Sciatic nerve (tissue), 2 donors: ENCODE results near the gene PIK3R2. TPM values are rescaled to one million over a fixed set of nuclear protein-coding genes. Genes with fewer than 3 reads are reported as not detected.

Source experiments
- ATAC-seq: fragments of 200-7000 bp; cut with Tn5 transposase; one replicate; pipeline ENCODE4 v1.9.1; 2020; ENCODE audit warnings: mild to moderate bottlenecking, moderate library complexity
- DNase-seq: peaks from one replicate; pipeline ENCODE4 v3.0.0-alpha.2; 2020; ENCODE audit warnings: low spot score
- intact Hi-C: fragments of 100-400 bp; cut with DNase I; formaldehyde crosslinking; loops from one replicate; pipeline ENCODE4 v1.14.2; 2022
- total RNA-seq: library from RNA; stranded (reverse); fragmentation: NEBNext Ultra II Directional; extraction: Animal tissue kit (Norgen Biotek cat#: 25700); gene quantifications from one replicate; pipeline ENCODE4 v1.2.1, GENCODE V29; 2021
- donor health status: DM: no; HTN: no; CAD: no.
- donor health status: DM: no; HTN: no; CAD: no.

PIK3R2 gene
- total RNA-seq, 1 donor from 2014 or later, result 19.5 TPM

DNA sequence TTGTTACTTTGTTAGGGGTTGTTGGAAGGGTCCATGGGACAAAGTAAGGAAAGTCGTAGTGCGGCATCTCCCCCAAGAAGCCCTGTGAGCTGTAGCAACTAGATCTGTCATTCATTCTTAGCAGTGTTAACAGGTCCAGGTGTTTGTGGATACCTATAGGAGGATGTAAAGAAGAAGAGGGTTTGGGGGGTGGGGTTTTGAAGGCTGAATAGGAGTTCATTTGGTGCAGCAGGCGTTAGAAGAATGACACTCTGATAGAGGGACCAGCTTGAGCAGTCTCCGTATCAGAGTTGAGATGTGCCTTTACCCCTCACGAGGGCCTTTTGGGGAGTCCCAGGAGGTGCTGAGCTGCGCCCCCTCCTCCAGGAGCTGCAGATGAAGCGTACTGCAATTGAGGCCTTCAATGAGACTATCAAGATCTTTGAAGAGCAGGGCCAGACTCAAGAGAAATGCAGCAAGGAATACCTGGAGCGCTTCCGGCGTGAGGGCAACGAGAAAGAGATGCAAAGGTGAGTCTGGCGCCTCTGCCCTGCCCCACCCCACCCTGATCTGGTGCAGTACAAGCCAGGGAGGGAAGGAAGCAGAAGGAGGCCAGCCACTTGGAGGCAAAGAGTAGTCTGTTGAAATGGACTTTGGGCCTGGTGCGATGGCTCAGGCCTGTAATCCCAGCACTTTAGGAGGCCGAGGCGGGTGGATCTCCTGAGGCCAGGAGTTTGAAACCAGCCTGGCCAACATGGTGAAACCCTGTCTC is 13.0 kb downstream of the PIK3R2 start:
- intact Hi-C loops, result loop anchor here (10.0 kb wide), 1 partner anchor 51 kb away; no protein-coding TSS in a partner anchor
- ATAC-seq (no peak), DNase-seq (no peak)

DNA sequence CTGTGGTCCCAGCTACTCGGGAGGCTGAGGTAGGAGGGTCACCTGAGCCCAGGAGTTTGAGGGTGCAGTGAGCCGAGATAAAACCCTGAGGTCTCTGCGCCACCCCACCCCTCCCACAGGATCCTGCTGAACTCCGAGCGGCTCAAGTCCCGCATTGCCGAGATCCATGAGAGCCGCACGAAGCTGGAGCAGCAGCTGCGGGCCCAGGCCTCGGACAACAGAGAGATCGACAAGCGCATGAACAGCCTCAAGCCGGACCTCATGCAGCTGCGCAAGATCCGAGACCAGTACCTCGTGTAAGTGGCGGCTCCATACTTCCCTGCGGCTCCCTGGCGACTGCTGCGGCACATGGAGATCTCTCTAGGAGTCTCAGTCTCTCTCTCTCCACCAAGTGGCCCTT is 14.0 kb downstream of the PIK3R2 start:
- intact Hi-C loops, result loop anchor here (10.0 kb wide), 1 partner anchor 52 kb away; no protein-coding TSS in a partner anchor
- ATAC-seq, result no peak
- DNase-seq, result no peak

DNA sequence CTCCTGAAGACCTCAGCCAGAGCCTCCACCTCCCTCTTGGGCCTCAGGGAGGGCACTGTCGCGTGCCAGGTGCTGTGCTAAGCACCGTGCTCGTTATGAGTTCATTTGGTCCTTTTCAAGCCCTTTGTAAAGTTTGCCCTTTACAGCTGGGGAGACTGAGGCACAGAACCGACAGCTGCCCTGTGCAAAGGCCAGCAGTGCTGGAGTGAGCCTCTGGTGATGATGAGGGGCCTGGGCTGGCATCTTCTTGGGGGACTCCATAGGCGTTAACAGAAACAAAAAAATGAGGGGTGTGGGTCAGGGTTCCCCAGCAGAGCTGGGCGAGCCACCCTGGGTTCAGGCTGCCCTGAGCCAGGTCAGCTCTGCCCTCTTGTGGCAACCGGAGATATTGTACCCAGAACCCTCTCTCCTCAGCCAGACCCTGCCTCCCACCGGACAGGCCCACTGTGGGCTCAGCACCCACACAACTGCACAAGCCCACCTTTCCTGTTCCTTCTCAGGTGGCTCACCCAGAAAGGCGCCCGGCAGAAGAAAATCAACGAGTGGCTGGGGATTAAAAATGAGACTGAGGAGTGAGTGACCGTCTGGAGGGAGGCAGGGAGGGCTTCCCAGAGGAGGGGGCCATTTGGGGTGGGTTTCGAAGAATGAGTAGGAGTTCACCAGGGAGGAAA is 15.1 kb downstream of the PIK3R2 start:
- ATAC-seq, result peak; percentile 61
- peak; percentile 77 for DNase-seq
- intact Hi-C loops, result loop anchor here (10.0 kb wide), 1 partner anchor 53 kb away; no protein-coding TSS in a partner anchor

DNA sequence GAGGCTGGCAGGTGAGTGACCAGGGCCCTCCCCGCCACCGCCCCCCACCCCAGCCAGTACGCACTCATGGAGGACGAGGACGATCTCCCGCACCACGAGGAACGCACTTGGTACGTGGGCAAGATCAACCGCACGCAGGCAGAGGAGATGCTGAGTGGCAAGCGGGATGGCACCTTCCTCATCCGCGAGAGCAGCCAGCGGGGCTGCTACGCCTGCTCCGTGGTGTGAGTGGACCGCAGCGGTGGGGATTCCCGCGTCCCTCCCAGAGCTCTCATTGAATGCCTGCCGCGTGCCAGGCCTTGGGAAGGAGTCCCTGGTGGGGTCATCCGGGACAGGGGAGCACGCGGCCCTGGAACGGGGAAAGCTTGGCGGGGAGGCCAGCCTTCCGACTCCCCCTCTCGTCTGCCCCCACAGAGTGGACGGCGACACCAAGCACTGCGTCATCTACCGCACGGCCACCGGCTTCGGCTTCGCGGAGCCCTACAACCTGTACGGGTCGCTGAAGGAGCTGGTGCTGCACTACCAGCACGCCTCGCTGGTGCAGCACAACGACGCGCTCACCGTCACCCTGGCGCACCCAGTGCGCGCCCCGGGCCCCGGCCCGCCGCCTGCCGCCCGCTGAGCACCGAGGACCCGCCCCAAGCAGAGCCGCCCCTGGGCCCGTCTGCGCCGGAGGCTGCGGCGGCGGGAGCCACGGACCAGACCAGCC is 15.9 kb downstream of the PIK3R2 start:
- intact Hi-C loops, result loop anchor here (10.0 kb wide), 1 partner anchor 54 kb away; no protein-coding TSS in a partner anchor
- ATAC-seq (no peak), DNase-seq (no peak)

DNA sequence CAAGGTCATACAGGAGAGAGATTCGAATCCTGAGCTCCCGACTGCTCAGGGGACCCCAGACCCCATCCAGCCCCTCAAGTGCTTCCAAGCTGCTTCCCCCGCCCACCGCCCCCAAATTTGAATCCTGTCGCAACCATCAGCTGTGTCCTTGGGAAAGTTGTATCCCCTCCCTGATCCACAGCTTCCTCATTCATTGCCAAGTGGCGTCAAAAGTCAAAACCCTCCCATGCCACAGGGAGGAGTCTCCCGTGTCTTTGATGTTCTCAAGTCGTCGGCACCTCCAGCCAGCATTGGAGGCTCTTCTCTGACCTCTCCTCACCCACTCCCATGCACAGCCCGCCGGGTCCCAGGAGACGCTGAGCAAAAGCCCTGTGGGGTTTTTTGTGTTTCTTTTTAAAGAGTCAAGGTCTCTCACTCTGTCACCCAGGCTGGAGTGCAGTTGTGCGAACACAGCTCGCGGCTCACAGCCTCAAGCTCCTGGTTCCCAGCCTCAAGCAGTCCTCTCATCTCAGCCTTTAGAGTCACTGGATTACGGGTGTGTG is 17.8 kb downstream of the PIK3R2 start:
- intact Hi-C loops, result no loop called here
- peak; percentile 10 for ATAC-seq
- no peak for DNase-seq

DNA sequence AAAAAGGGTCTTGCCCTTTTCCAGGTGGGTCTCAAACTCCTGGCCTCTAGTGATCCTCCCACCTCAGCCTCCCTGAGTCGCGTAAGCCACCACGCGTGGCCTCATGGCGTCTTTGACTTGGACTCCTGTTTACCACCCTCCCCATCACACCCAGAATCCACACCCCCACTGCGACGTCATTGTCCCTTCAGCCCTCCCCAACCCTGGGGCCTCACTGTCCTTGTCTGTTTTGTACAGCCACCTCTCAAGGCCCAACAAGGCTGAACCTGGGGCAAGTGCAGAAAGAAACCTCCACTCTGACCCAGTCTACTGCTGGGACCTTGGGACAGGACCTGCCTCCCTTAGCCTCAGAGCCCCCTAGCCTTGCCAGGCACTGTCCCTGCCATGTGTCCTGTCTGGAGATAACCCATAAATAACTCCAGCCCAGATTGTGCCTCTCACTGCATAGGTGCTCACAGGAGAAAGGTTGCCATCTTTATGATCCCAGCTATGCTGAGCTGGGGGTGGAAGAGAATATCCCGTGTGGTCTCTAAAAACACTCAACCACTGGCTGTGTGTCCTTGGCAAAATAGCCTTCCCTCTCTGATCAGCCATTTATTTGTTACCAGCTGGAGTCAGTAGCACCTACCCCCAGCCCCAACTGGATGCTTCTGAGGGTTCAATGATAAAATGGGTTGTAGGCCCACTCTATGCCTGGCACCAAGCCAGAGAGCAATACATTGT is 18.8 kb downstream of the PIK3R2 start:
- no peak for DNase-seq
- intact Hi-C loops, result no loop called here
- no peak for ATAC-seq

DNA sequence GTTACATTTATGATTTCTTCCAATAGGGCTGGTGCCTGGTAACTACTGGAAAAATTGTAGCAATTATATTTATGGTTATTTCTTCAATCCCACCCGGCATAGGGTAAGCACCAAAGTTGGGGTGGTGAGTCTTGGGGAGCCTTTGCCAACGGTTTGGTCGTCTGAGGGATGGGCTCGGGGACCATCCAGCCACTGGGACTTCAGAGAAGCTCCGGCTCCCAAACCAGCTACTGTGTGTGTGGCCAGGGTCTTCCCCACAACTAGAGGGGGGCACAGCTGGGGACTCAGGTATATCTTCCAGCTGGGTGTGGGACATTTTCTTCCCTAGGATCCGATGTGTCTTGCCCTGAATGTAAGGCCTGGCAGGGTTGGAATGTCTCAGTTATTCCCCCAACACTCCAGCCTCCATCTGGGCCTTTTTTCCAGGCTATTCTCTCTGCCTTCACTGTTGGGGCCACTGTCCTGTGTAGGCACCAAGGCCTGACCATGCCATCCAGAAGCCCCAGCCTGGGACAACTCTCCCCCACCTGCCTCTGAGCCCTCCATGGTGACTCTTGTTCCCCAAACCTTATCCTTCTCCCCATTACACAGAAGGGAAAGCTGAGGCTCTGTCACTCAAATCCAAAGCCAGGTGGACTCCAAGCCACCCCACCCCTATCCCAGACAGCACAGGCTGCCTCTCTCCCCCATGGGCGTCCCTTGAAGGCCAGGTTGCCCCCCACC is 19.5 kb downstream of the PIK3R2 start:
- ATAC-seq (no peak), DNase-seq (no peak)
- intact Hi-C loops, result no loop called here

DNA sequence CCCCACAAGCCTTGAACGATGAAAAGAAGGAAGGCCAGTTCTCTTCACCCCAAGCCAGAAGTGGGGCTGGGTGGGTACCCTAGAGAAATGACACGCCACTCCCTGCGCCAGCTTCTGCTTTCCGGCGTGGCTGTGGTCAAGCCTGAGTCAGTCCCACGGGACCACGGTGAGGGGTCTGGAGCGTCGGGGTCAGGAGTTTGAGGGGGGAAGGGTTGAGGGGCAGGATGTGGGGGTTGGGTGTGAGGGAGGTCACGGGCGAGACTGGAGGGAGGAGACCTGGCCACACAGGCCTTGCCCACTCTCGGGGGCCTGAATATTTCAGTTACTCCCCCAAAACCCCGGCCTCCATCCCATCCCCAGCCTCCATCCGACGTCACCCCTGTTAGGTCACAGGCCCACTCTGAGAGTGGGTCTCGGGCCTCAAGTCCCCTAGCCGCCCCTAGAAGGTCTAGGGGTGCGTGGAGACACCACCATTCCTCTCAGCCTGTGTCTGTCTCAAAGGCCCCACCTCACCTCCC is 20.1 kb downstream of the PIK3R2 start:
- intact Hi-C loops, result no loop called here
- ATAC-seq, result peak; percentile 57
- peak; percentile 83 for DNase-seq

DNA sequence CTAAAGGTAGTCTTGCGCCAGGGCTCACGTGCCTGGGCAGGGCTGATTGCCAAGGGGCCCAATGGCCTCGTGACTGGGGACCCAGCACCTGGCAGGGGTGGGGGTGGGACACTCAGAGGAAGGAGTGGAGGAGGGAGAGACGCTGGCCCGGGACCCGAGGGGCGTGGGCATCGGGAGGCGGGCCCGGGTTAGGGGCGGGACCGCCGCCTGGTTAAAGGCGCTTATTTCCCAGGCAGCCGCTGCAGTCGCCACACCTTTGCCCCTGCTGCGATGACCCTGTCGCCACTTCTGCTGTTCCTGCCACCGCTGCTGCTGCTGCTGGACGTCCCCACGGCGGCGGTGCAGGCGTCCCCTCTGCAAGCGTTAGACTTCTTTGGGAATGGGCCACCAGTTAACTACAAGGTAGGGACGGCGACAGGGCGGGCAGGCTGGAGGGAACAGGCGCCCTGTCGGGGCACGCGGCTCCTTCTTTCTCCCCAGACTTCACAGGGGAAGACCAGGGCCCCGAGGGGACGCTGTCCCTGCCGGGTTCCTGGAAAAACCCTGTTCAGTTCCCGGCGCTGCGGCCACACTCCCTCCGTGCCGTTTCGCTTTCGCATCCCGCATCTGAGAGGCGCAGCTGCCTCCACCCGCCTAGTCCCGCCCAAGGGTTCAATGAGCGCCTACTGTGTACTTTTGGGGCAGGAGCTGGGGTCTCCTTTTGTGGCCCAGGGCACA is 20.8 kb downstream of the PIK3R2 start, which contains the start of gene IFI30:
Gene IFI30, plus strand, starts transcription at position 242 of the 717 bp plus-strand sequence. Its CDS starts 29 bp downstream, at position 271.
- DNase-seq (peak; percentile 85), ATAC-seq (peak; percentile 87)
- intact Hi-C loops, result no loop called here

DNA sequence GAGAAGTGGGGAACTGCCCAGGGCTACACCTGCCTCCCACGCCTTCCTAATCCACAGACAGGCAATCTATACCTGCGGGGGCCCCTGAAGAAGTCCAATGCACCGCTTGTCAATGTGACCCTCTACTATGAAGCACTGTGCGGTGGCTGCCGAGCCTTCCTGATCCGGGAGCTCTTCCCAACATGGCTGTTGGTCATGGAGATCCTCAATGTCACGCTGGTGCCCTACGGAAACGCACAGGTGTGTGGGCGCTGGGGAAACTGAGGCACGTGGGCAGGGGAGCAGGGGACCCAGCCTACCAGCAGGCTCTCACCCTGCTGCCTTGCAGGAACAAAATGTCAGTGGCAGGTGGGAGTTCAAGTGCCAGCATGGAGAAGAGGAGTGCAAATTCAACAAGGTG is 22.0 kb downstream of the PIK3R2 start:
- intact Hi-C loops, result no loop called here
- DNase-seq (no peak), ATAC-seq (no peak)

DNA sequence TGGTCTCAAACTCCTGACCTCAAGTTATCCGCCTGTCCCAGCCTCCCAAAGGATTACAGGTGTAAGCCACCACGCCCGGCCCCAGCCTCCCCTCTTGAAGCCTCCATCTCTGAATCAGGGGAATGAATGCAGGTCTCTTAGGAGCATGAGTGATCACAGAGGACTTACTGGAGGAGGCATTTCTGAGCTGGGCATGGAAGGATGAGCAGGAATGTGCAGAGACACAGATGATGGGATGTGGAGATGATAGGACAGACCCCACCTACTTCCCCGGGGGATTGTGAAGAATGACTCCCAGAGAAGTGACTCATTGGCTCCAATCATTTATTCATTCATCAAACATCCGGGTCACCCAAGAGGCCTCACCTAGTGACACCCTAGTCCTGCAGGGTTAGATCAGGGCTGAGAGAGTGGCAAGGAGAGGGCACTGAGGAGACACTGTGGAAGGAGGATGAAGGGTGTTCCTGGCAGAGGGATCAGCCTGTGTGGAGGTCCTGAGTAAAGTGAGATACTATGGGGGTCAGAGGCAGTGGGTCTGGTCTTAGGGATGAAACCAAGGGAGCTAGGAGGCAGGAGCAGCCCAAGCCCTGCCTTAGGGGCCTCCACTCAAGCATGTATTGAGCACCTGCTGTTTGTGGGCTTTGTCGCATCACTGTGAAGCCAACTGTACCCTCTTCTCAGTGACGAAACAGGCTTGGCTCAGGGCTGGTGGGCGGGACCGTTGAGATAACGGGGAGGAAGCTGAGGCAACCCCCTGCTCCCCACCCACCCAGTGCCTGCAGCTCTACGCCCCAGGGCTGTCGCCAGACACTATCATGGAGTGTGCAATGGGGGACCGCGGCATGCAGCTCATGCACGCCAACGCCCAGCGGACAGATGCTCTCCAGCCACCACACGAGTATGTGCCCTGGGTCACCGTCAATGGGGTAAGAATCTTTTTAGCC is 23.7 kb downstream of the PIK3R2 start:
- intact Hi-C loops, result no loop called here
- ATAC-seq (no peak), DNase-seq (no peak)

DNA sequence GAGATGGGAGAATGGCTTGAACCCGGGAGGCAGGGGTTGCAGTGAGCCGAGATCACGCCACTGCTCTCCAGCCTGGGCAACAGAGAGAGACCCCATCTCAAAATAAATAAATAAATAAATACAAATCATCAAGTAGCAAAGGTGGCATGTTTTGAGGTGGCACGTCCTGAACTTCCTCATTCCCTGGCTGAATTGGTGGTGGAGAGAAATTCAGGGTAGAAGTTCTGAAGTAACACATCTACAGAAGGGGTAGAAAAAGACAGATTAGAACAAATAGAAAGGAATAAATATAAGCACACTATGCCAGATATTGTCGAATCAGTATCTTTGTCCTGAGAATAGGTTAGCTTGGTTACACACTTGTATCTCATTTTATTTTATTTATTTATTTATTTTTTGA is 27.0 kb downstream of the PIK3R2 start:
- intact Hi-C loops, result no loop called here
- ATAC-seq (no peak), DNase-seq (no peak)

DNA sequence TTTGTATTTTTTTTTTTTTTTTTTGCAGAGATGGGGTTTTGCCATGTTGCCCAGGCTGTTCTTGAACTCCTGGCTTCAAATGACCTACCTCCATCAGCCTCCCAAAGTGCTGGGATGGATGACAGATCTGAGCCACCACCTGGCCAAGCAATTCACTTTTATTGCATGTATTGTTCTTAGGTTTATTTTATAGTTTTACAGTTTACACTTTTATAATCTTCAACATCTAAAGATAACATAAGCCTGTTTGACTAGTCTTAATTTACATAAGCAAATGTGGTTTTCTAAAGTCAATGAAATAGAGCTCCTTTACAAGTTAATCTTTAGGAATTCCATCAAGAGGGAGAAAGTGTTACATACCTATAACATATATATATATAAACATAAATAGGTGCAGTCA is 30.6 kb downstream of the PIK3R2 start:
- ATAC-seq, result no peak
- DNase-seq, result no peak
- intact Hi-C loops, result no loop called here

DNA sequence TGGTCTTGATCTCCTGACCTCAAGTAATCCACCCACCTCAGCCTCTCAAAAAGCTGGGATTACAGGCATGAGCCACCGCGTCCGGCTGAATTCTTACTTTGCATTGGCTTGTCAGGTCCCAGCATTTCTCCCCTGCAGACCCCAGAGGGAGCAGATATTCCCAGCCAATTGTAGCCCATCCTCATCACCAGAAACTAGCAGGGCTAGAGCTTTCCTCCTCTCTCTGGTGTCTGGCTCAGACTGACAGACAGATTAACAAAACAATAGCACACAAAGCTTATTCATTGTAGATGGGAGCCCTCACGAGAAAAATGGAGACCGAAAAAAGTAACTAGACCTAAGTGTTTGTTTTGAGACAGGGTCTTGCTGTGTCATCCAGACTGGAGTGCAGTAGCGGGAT is 32.6 kb downstream of the PIK3R2 start:
- DNase-seq (no peak), ATAC-seq (no peak)
- intact Hi-C loops, result no loop called here

DNA sequence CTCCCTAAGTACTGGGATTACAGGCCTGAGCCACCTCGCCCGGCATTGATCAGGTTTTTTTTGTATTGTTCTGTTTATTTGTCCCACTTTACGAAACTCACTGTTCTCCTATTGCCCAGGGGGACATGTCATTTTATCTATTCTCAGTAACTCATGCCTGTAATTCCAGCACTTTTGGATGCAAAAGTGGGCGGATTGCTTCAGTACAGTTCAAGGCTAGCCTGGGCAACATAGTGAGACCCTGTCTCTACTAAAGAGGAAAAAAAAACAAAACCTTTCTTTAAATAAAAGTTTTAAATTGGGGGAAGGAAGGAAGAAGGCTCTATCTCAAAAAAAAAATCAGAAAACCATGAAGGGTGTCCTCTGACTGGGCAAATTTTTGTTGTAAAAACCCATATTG is 37.3 kb downstream of the PIK3R2 start:
- ATAC-seq, result no peak
- DNase-seq, result no peak
- intact Hi-C loops, result no loop called here

DNA sequence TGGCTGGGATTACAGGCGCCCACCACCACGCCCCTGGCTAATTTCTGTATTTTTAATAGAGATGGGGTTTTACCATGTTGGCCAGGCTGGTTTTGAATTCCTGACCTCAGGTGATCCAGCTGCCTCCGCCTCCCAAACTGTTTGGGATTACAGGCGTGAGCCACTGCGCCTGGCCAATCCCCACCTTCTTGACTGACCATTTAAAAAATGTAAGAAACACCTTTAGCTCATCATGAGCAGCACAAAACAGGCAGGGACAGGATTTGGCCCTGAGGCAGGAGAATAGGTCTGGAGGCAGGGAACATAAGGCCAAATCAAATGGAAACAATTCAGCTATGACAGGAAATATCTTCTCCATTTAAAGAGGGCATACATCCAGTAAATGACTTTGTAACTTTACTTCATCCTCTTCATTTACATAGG is 38.7 kb downstream of the PIK3R2 start:
- DNase-seq (no peak), ATAC-seq (no peak)
- intact Hi-C loops, result no loop called here
